Measurements from ENCODE around the gene KAT7.

Gene KAT7

DNA sequence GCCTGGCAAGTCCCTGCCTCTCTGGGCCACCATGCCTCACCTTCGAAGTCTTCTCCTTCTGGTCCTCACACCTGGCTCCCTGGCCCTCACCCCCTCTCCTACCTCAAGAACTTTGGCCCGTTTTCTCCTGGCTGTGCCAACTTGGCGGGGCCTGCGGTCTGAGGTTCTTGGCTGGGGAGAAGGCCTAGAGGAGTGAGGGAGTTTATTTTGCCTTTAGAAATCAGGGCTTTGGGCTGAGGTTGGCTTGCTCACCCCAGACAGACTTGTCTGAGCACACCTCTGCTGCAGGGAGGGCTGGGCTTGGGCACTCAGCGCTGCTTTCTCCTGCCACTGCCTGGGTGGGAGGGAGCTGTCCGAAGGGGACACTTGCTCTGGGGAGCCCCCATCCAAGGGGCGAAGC lies 82.7 kb downstream of the KAT7 start:
- no peak for TF ChIP-seq ZNF274 (IDR thresholded peaks at IDR 0.05; ENCODE audit: low read depth, low read length)
- H3K4me3 ChIP-seq (ENCODE audit: low read length), result no peak overlapping the region

GRCh38 chr17:49872754-49873377 lies 84.4 kb downstream of the KAT7 start:
- TF ChIP-seq ZNF274 (IDR thresholded peaks at IDR 0.05; ENCODE audit: low read depth, low read length), result no peak
- H3K4me3 ChIP-seq (ENCODE audit: low read length), result no peak overlapping the region

- no peak overlapping the region for H3K4me3 ChIP-seq (ENCODE audit: low read length)
- no peak for TF ChIP-seq ZNF274 (IDR thresholded peaks at IDR 0.05; ENCODE audit: low read depth, low read length)
Observed at GRCh38 chr17:49873466-49873865, 85.0 kb downstream of the KAT7 start.

- H3K4me3 ChIP-seq (ENCODE audit: low read length), result no peak overlapping the region
- TF ChIP-seq ZNF274 (IDR thresholded peaks at IDR 0.05; ENCODE audit: low read depth, low read length), result no peak
Observed at GRCh38 chr17:49873926-49874325, 85.4 kb downstream of the KAT7 start.

GRCh38 chr17:49874911-49875310 lies 86.4 kb downstream of the KAT7 start:
- TF ChIP-seq ZNF274 (IDR thresholded peaks at IDR 0.05; ENCODE audit: low read depth, low read length), result no peak
- H3K4me3 ChIP-seq (ENCODE audit: low read length), result no peak overlapping the region

GRCh38 chr17:49875685-49876084 lies 87.2 kb downstream of the KAT7 start:
- H3K4me3 ChIP-seq (ENCODE audit: low read length), result no peak overlapping the region
- TF ChIP-seq ZNF274 (IDR thresholded peaks at IDR 0.05; ENCODE audit: low read depth, low read length), result no peak

DNA sequence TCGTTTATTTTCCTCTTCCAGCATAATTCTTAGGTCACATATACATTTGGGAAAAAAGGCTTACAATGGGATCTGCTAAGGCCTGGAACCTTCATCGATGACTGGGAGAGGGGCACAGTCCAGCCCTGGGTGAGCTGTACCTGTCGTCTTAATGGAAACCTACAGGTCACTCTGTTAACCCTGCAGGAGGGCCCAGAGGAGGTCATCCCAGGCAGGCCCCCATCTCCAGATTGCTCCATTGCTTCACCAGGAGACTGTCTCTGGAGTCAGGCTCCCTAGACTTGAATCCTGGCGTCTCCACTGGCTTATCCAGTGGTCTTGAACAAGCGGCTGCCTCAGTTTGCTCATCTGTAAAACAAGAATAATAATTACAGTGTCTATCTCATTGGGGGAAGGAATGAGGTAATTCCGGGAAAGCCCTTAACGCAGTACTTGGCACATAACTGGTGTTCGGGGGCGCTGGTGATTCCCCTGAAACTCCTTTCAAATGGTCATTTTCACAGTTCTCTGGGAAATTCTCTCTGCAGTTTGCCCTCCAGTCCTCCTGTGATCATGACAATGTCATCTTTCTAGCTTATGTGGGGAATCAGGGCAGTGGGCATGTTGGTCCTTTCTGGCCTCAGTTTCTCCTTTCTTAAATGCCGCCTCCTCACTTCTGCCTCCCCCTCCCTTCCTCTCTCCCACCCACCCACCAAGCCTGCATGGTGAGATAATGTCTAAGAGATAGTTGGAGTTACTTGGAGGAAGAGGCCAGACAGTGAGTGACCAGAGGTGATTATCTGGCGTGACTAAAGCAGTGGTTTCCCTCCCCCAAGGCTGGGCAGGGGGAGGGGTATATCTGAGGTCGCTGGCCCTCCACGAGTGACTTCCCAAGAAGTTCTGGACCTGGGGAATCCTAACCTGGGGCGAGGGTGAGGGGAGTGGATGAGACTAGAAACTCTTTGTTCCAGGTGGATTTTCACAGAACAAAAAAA lies 90.7 kb downstream of the KAT7 start:
- H3K4me3 ChIP-seq (ENCODE audit: low read length), result no peak overlapping the region
- TF ChIP-seq ZNF274 (IDR thresholded peaks at IDR 0.05; ENCODE audit: low read depth, low read length), result no peak

DNA sequence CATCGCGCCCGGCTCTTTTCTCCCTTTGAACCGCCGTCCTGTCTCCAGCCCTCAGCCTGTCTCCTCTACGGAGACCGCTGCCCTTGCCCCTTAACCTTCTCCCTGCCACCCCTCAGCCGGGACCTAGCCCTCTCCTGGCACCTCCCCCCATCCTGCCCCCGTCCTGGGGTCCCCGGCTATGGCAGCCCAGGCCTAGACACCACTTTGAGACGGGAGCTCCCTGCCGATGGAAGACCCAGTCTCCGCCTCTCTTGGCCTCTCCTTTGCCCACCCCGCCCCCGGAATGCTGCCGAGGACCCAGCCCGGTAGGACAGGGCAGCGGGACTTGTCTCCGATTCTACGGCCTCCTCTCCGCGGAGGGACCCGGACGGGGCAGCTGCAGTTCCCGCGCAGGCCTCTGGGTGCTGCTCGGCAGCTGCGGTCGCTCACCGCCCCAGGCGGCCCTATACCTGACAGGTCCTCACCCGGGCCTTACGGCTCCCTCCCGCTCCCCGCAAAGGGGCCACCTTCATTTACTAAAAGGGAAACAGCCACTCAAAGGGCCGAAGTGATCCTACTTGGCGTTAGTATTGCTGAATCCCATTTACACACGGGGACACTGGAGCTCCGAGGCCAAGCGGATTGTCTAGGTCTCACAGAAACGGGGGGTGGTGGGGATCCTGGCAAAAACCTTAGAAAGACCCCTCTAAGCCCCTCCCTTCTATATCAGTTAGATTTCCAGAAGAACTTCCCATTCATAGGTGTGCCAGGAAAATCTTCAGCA lies 92.0 kb downstream of the KAT7 start:
- TF ChIP-seq ZNF274 (IDR thresholded peaks at IDR 0.05; ENCODE audit: low read depth, low read length), result no peak
- no peak overlapping the region for H3K4me3 ChIP-seq (ENCODE audit: low read length)

DNA sequence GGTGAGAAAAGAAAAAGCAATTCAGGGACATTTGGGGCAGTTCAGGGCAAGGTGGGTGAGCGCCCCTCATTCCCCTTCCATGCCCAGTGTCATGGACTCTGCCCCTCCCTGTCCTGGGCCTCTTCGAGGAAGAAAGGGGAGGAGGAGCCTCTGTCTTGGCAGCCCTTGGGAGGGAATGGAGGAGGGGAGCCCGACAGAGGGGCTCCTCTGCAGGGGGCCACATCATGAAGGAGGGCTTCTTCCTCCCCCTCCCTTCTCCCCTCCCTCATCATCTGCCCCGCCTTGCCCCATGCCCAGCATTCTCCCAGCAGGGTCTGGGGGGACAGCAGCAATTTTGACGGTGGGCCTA lies 92.5 kb downstream of the KAT7 start:
- H3K4me3 ChIP-seq (ENCODE audit: low read length), result no peak overlapping the region
- no peak for TF ChIP-seq ZNF274 (IDR thresholded peaks at IDR 0.05; ENCODE audit: low read depth, low read length)

GRCh38 chr17:49882434-49882833 lies 94.0 kb downstream of the KAT7 start:
- TF ChIP-seq ZNF274 (IDR thresholded peaks at IDR 0.05; ENCODE audit: low read depth, low read length), result no peak
- H3K4me3 ChIP-seq (ENCODE audit: low read length), result no peak overlapping the region
